Measurements from ENCODE around the gene CST5.
"Not testable (repeated sequence)": the region's sequence is repeated elsewhere in the genome, so short reads cannot be mapped to it uniquely, and the experiment has no call there.

Gene CST5

GRCh38 chr20:23873370-23874015, 6.1 kb downstream of the CST5 start:
- H3K9me3 ChIP-seq (ENCODE audit: control insufficient read depth, insufficient read depth, low read length) = no peaks in the 10 kb centered on the region
- H3K4me3 ChIP-seq (ENCODE audit: low read depth, low read length) = no peak overlapping the region
- no peak overlapping the region for H3K9ac ChIP-seq (ENCODE audit: low read depth, low read length)
- no peaks in the 10 kb centered on the region for H3K36me3 ChIP-seq (ENCODE audit: control insufficient read depth, insufficient read depth, low read length)
- no peak overlapping the region for H3K27ac ChIP-seq (ENCODE audit: low read depth, low read length)
- H3K27me3 ChIP-seq (ENCODE audit: control insufficient read depth, insufficient read depth, low read length) = no peaks in the 10 kb centered on the region
- peaks cover 32% of the 10 kb centered on the region for H3K4me1 ChIP-seq (ENCODE audit: control insufficient read depth, insufficient read depth, low read length)

- no peak overlapping the region for H3K9ac ChIP-seq (ENCODE audit: low read depth, low read length)
- H3K4me1 ChIP-seq (ENCODE audit: control insufficient read depth, insufficient read depth, low read length) = peaks cover 46% of the 10 kb centered on the region
- 0 out of 2 replicates have a peak, but pooled peaks cover under 1% of the 10 kb centered on the region for H3K27me3 ChIP-seq (ENCODE audit: control insufficient read depth, insufficient read depth, low read length)
- no peaks in the 10 kb centered on the region for H3K36me3 ChIP-seq (ENCODE audit: control insufficient read depth, insufficient read depth, low read length)
- H3K27ac ChIP-seq (ENCODE audit: low read depth, low read length) = no peak overlapping the region
- H3K9me3 ChIP-seq (ENCODE audit: control insufficient read depth, insufficient read depth, low read length) = no peaks in the 10 kb centered on the region
- no peak overlapping the region for H3K4me3 ChIP-seq (ENCODE audit: low read depth, low read length)
Measured at GRCh38 chr20:23872065-23872464, 7.5 kb downstream of the CST5 start.

DNA sequence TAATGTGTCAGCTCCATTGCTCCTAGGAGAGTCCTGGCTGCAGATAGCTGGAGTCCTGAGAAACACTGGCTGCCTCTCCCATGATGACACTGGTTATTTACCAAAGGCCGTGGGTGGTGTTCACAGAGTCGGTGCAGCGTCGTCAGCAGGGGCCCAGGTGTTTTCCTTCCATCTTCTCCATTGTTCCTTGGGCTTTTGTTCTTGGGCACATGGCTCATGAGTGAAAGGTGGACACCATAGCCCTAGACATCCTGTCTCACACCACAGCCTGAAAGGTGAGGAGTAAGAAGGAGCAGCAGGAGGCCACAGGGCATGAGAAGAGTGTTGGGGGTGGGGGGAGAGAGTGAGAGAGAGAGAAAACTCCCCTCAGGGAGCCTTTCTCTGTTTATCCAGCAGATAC, 9.1 kb downstream of the CST5 start:
- H3K36me3 ChIP-seq (ENCODE audit: control insufficient read depth, insufficient read depth, low read length) = no peaks in the 10 kb centered on the region

GRCh38 chr20:23869520-23869919, 10.0 kb downstream of the CST5 start:
- Histone ChIP-seq H3K36me3 (ENCODE audit: control insufficient read depth, insufficient read depth, low read length) (no peaks in the 10 kb centered on the region), H3K9ac (ENCODE audit: low read depth, low read length) (no peak overlapping the region), H3K9me3 (ENCODE audit: control insufficient read depth, insufficient read depth, low read length) (no peaks in the 10 kb centered on the region), H3K4me3 (ENCODE audit: low read depth, low read length) (no peak overlapping the region), H3K27ac (ENCODE audit: low read depth, low read length) (peak overlapping the region; percentile 67), H3K4me1 (ENCODE audit: control insufficient read depth, insufficient read depth, low read length) (peaks cover 56% of the 10 kb centered on the region), H3K27me3 (ENCODE audit: control insufficient read depth, insufficient read depth, low read length) (peaks cover 7% of the 10 kb centered on the region; the same call in 1 of the 2 replicates)

More for the DNA sequence above, 9.1 kb downstream of the CST5 start:
- Histone ChIP-seq H3K9me3 (ENCODE audit: control insufficient read depth, insufficient read depth, low read length) (no peaks in the 10 kb centered on the region), H3K27me3 (ENCODE audit: control insufficient read depth, insufficient read depth, low read length) (peaks cover 7% of the 10 kb centered on the region; the same call in 1 of the 2 replicates), H3K9ac (ENCODE audit: low read depth, low read length) (no peak overlapping the region), H3K4me1 (ENCODE audit: control insufficient read depth, insufficient read depth, low read length) (peaks cover 56% of the 10 kb centered on the region), H3K4me3 (ENCODE audit: low read depth, low read length) (no peak overlapping the region), H3K27ac (ENCODE audit: low read depth, low read length) (peak overlapping the region; percentile 67)

DNA sequence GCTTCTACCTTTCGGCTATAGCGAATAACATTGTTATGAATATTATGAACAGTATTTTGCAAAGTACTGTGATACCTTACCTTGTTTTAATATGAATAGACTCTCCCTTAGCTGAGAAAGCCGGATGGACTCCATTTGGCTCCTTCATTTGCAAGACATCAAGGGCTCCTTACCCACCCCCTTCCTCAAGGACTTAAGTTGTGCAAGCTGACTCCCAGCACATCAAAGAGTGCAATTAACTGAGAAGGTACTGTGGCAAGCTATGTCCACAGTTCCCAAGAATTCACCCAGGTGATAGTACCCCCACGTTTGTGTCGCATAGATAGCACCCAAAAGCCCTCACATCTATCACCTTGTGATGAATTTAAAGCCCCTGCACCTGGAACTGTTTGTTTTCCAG, 11.2 kb downstream of the CST5 start:
- H3K9ac ChIP-seq (ENCODE audit: low read depth, low read length) = no peak overlapping the region
- H3K4me1 ChIP-seq (ENCODE audit: control insufficient read depth, insufficient read depth, low read length) = peaks cover 56% of the 10 kb centered on the region
- peak overlapping the region; percentile 67 for H3K27ac ChIP-seq (ENCODE audit: low read depth, low read length)
- H3K4me3 ChIP-seq (ENCODE audit: low read depth, low read length) = peak overlapping the region; percentile 29; the same call in 1 of the 2 replicates
- H3K9me3 ChIP-seq (ENCODE audit: control insufficient read depth, insufficient read depth, low read length) = no peaks in the 10 kb centered on the region
- H3K36me3 ChIP-seq (ENCODE audit: control insufficient read depth, insufficient read depth, low read length) = no peaks in the 10 kb centered on the region
- H3K27me3 ChIP-seq (ENCODE audit: control insufficient read depth, insufficient read depth, low read length) = peaks cover 7% of the 10 kb centered on the region; the same call in 1 of the 2 replicates

DNA sequence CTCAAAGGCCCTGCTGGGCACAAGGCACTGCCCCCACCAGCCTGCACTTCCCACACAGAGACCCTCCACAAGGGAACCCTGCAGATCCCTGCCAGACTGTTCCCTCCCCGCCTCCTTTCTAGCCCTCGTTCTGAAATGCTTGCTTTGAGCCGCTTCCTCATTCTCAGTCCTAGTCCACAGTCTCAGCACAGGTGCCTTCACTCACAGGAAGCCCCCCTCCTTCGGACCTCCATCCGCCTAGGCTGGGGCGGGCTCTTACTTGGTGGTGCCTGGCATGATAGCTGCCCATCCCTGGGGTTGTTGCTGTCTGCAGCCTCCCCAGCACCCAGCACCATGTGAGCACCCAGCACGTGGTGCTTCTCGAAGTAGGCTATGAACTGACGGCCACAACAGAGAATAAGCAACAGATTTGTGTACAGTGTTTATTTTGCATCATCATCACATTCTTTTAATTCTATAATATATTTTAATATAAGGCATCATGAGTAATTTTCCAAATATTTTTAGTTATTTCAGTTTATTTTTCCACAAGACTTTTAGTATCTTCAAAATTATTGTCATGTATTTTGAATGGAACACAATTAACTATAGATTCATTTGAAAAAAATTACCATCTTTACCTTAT, 12.3 kb downstream of the CST5 start:
- H3K9ac ChIP-seq (ENCODE audit: low read depth, low read length) = no peak overlapping the region
- peaks cover 56% of the 10 kb centered on the region for H3K4me1 ChIP-seq (ENCODE audit: control insufficient read depth, insufficient read depth, low read length)
- H3K27me3 ChIP-seq (ENCODE audit: control insufficient read depth, insufficient read depth, low read length) = peaks cover 7% of the 10 kb centered on the region; the same call in 1 of the 2 replicates
- no peaks in the 10 kb centered on the region for H3K36me3 ChIP-seq (ENCODE audit: control insufficient read depth, insufficient read depth, low read length)
- no peaks in the 10 kb centered on the region for H3K9me3 ChIP-seq (ENCODE audit: control insufficient read depth, insufficient read depth, low read length)
- H3K4me3 ChIP-seq (ENCODE audit: low read depth, low read length) = no peak overlapping the region
- H3K27ac ChIP-seq (ENCODE audit: low read depth, low read length) = peak overlapping the region; percentile 61

GRCh38 chr20:23860771-23861170, 18.8 kb downstream of the CST5 start:
- not testable (repeated sequence) for H3K4me3 ChIP-seq (ENCODE audit: low read depth, low read length); H3K9ac ChIP-seq (ENCODE audit: low read depth, low read length); H3K4me1 ChIP-seq (ENCODE audit: control insufficient read depth, insufficient read depth, low read length); H3K27ac ChIP-seq (ENCODE audit: low read depth, low read length); H3K9me3 ChIP-seq (ENCODE audit: control insufficient read depth, insufficient read depth, low read length); H3K27me3 ChIP-seq (ENCODE audit: control insufficient read depth, insufficient read depth, low read length); H3K36me3 ChIP-seq (ENCODE audit: control insufficient read depth, insufficient read depth, low read length)

GRCh38 chr20:23857962-23858595, 21.5 kb downstream of the CST5 start:
- Histone ChIP-seq H3K9me3 (ENCODE audit: control insufficient read depth, insufficient read depth, low read length) (no peaks in the 10 kb centered on the region), H3K4me1 (ENCODE audit: control insufficient read depth, insufficient read depth, low read length) (peaks cover 5% of the 10 kb centered on the region), H3K27ac (ENCODE audit: low read depth, low read length) (no peak overlapping the region), H3K36me3 (ENCODE audit: control insufficient read depth, insufficient read depth, low read length) (no peaks in the 10 kb centered on the region), H3K4me3 (ENCODE audit: low read depth, low read length) (no peak overlapping the region), H3K27me3 (ENCODE audit: control insufficient read depth, insufficient read depth, low read length) (no peaks in the 10 kb centered on the region), H3K9ac (ENCODE audit: low read depth, low read length) (no peak overlapping the region)

- Histone ChIP-seq H3K27me3 (ENCODE audit: control insufficient read depth, insufficient read depth, low read length) (no peaks in the 10 kb centered on the region), H3K36me3 (ENCODE audit: control insufficient read depth, insufficient read depth, low read length) (no peaks in the 10 kb centered on the region), H3K27ac (ENCODE audit: low read depth, low read length) (no peak overlapping the region), H3K4me1 (ENCODE audit: control insufficient read depth, insufficient read depth, low read length) (peaks cover 5% of the 10 kb centered on the region), H3K4me3 (ENCODE audit: low read depth, low read length) (no peak overlapping the region), H3K9me3 (ENCODE audit: control insufficient read depth, insufficient read depth, low read length) (no peaks in the 10 kb centered on the region), H3K9ac (ENCODE audit: low read depth, low read length) (no peak overlapping the region)
Measured at GRCh38 chr20:23856736-23857135, 22.8 kb downstream of the CST5 start.

- H3K4me3 ChIP-seq (ENCODE audit: low read depth, low read length) = no peak overlapping the region
- no peak overlapping the region for H3K27ac ChIP-seq (ENCODE audit: low read depth, low read length)
- no peaks in the 10 kb centered on the region for H3K36me3 ChIP-seq (ENCODE audit: control insufficient read depth, insufficient read depth, low read length)
- H3K4me1 ChIP-seq (ENCODE audit: control insufficient read depth, insufficient read depth, low read length) = peaks cover 5% of the 10 kb centered on the region
- H3K27me3 ChIP-seq (ENCODE audit: control insufficient read depth, insufficient read depth, low read length) = no peaks in the 10 kb centered on the region
- H3K9ac ChIP-seq (ENCODE audit: low read depth, low read length) = no peak overlapping the region
- H3K9me3 ChIP-seq (ENCODE audit: control insufficient read depth, insufficient read depth, low read length) = no peaks in the 10 kb centered on the region
Measured at GRCh38 chr20:23856226-23856625, 23.3 kb downstream of the CST5 start.

GRCh38 chr20:23841693-23842092, 37.9 kb downstream of the CST5 start:
- H3K9ac ChIP-seq (ENCODE audit: low read depth, low read length) = no peak overlapping the region
- no peaks in the 10 kb centered on the region for H3K4me1 ChIP-seq (ENCODE audit: control insufficient read depth, insufficient read depth, low read length)
- H3K4me3 ChIP-seq (ENCODE audit: low read depth, low read length) = no peak overlapping the region
- no peaks in the 10 kb centered on the region for H3K36me3 ChIP-seq (ENCODE audit: control insufficient read depth, insufficient read depth, low read length)
- no peak overlapping the region for H3K27ac ChIP-seq (ENCODE audit: low read depth, low read length)
- H3K9me3 ChIP-seq (ENCODE audit: control insufficient read depth, insufficient read depth, low read length) = no peaks in the 10 kb centered on the region
- no peaks in the 10 kb centered on the region for H3K27me3 ChIP-seq (ENCODE audit: control insufficient read depth, insufficient read depth, low read length)

Data from HUES48 (cell line).